ENCODE data around the gene FAHD2B.
"Not testable (repeated sequence)": the region's sequence is repeated elsewhere in the genome, so short reads cannot be mapped to it uniquely, and the experiment has no call there.

GRCh38 chr2:97111246-97111645, 16.6 kb upstream of the FAHD2B start:
- not testable (repeated sequence) for TF ChIP-seq ZNF274 (IDR thresholded peaks at IDR 0.05; ENCODE audit: low read depth, low read length); SUZ12 (IDR thresholded peaks at IDR 0.05; ENCODE audit: extremely low read depth, insufficient read depth, insufficient read length)
